ENCODE results near the gene NOD1.
"Not testable (repeated sequence)": the region's sequence is repeated elsewhere in the genome, so short reads cannot be mapped to it uniquely, and the experiment has no call there.

NOD1 gene

DNA sequence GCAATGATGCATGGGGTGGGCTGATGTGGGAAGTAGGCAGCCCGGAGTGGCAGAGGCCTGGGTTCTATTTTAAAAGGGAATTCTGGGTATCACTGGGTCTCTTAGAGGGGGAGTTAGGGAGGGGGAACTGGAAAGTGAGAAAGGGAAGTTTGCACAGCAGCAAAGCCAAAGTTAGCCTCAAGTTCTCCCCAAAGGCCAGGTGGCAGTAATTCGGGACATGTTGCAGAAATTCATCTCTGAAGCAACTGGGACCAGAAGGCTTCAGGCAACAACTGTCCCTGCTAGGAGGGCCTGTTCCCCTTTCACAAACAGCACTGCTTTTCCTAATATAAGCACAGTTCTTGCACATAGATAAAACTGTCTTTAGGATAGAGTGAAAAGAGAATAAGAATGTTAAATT is 67.4 kb downstream of the NOD1 start:
- no peak for DNase-seq

DNA sequence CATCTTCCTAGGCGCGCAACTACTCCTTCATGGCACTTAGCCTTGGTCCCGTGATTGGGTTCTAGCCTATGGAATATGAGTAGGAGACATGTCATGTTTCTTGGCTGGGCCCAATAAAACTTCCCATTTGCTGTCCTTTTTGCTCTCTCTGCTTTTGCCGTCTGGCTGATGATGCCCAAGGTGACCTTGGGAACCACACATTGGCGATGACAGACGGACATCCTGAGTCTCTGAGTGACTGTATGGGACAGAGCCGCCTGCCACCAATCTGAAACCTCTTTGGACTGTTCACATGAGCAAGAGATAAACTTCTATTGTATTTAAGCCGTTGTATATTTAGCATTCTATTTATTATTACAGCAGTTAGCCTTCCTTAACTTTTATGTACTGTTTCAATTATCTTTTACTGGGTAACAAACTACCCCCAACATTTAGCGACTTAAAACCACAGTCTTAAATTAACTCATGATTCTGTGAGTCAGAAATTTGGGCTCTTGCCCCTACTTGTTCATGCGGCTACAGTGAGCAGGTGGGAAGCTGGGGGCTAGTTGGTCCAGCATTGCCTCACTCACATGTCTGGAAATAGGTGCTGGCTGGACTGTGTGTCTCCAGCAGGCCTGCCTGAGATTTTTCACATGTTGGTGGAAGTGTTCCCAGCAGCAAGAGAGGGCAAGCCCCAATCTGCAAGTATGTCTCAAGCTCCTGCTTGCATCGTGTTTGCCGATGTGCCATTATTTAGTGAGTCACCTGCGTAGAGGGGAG is 71.7 kb downstream of the NOD1 start:
- no peak for DNase-seq

DNA sequence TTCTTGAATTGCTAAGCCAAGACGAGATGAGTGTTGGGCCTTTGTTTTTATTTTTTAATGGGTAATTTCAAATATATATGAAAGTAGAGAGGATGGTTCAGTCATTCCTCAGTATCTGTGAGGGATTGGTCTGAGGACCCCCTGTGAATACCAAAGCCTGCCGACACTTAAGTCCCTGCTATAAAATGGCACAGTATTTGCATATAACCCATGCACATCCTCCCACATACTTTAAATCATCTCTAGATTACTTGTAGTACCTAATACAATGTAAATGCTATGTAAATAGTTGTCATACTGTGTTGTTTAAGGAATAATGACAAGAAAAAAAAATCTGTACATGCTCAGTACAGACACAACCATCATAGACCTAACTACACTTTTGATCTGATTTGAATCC is 73.4 kb downstream of the NOD1 start:
- no peak for DNase-seq

DNA sequence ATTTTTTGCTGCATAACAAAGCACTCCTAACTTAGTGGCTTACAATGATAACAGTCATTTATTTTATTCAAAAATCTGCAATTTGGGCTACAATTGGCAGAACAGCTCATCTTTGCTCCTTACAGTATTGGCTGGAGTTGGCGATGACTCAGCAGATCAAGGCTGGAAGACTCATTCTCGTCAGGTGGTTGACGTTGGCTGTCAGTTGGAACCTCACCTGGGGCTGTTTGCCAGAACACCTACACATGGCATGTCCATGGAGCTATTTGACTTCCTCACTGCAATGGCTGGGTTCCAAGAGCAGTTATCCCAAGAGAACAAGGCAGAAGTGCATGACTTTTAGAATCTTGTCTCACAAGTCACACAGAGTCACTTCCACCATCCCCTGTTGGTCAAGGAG is 75.1 kb downstream of the NOD1 start:
- DNase-seq, result no peak

DNA sequence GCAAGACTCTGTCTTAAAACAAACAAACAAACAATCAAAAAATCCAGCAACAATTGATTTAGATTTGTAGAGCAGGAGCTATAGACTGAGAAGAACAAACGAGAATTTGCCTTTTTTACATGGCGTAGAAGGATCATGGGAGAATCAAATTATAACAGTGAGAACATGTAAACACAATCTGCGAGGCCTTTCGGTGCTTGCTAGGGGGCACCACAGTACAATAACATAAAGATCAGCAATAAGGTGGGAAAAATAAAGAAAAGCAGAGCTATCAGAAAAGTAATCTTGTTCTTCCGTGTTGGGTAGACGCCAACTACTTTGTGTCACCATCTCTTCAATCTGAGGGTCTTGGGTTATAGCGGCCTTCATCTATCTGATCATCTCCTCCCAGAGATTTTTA is 82.2 kb downstream of the NOD1 start:
- DNase-seq, result no peak

DNA sequence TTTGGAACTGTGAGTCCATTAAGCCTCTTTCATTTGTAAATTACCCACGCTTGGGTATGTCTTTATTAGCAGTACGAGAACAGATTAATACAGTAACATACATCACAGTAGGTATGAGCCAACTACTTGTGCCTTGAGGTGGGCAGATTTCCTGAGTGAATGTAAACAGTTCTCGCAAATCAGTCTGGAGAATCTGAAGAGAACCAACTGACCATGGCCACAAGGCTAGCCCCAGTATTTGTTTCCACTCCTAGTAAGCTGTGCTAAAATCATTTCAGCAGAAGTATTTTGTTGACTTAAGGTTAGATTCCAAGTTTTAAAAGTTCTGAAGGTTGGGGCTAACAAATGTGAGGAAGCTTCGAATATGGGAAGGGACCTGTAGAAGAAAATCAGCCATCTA is 82.9 kb downstream of the NOD1 start:
- DNase-seq, result no peak

DNA sequence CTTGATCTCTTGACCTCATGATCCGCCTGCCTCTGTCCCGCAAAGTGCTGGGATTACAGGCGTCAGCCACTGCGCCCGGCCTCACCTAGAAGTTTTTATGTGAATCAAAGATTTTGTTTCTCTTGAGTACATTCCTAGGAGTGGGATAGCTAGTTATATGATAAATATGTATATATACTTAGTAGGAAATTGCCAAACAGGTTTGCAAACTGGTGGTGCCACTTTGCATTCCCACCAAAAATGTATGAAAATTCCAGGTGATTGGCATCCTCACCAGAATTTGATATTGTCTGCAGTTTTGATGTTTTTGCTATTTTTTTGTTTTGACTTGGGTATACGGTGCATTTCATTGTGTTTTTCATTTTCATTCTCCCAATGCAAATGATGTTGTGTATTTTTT is 86.8 kb downstream of the NOD1 start:
- DNase-seq, result no peak

DNA sequence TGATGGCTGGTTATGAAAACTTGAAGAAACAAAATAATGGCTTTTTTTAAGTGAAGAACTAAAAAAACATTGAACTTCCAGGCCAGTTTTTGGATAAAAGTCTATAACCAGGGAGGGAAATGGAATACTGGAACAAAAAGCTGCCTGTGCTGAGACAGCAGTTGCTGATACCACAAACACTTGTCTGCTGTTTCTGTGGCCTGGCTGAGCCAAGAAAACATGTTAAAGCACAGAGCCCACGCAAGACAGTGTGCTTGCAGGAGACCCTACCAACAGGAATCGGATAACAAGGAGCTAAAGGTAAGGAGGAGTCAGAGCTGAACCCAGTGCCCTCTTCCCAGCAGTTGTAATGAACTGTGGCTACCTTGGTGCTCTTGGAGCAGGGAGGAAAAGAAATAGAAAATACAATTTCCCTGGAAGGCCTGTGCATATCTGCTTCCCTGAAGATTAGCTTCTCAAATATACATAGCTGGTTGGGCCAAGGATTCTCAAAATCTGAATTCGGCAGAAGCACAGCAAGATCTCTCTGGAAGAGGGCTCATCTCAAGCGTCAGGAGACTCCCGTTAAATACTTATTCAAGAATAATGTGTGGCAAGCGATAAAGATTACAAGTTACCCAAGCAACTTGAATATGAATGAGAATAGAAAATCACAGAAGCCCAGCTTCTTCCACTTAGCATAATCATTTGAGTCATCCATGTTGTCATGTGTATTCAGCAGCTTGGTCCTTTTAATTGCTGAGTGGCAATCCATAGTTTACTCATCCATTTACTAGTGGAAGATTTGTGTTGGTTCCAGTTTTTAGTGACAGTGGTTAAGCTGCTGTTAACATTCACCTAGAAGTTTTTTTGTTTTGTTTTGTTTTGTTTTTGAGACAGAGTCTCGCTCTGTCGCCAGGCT is 87.6 kb downstream of the NOD1 start:
- no peak for DNase-seq

DNA sequence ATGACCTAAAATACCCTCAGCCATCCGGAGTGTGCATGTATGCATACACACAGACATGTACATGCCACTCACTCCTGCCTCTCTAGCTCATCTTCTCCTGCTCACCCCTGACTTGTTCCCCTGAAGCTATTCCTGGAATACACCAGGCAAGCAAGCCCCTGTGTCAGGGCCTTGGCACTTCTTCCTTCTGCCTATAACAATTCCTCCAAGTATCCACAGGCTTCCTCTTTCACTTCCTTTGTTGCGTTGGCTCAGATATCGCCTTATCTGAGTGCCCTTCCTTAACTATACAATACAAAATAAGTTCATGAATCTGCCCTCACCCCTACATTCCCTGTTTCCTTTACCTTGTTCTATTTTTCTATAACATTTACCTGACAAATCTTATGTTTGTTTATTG is 88.8 kb downstream of the NOD1 start:
- no peak for DNase-seq

DNA sequence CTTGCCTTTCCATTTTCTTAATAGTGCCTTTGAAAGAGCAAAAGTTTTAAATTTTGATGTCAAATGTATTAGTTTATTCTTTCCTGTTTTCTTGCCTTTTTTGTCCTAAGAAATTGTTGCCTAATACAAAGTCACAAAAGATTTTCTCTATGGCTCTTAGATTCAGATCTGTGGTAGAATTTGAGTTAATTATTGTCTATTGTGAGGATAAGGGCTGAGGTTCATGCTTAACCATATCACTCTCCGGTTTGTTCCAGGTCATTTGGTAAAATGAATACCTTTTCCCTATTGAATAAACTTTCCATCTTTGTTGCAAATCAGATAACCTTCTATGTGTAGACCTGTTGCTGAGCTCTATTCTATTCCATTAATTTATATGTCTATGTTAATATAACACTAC is 96.0 kb downstream of the NOD1 start:
- no peak for DNase-seq

DNA sequence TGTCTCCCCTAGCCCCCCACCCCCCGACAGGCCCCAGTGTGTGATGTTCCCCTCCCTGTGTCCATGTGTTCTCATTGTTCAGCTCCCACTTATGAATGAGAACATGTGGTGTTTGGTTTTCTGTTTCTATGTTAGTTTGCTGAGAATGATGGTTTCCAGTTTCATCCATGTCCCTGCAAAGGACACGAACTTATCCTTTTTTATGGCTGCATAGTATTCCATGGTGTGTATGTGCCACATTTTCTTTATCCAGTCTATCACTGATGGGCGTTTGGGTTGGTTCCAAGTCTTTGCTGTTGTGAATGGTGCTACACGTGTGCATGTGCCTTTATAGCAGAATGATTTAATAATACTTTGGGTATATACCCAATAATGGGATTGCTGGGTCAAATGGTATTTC is 97.8 kb downstream of the NOD1 start:
- DNase-seq, result not testable (repeated sequence)

DNA sequence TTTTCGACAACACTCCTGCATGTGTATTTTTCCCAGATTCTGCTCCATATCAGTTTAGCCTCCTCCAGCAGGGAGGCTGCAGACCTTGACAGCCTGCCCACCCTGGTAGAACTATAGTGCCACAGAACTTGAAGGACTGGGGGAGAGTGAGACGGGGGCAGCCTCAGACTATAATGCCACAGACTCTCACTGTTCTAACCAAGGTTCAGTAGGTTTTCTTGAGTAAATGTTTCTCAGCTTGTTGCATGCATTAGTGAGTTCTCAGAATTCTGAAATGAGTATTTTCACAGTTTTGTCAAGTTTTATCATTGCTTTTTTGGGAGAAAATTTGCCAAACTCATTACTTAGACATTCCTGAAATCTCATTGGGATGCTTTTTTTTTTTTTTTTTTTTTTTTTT is 98.3 kb downstream of the NOD1 start:
- no peak for DNase-seq

DNA sequence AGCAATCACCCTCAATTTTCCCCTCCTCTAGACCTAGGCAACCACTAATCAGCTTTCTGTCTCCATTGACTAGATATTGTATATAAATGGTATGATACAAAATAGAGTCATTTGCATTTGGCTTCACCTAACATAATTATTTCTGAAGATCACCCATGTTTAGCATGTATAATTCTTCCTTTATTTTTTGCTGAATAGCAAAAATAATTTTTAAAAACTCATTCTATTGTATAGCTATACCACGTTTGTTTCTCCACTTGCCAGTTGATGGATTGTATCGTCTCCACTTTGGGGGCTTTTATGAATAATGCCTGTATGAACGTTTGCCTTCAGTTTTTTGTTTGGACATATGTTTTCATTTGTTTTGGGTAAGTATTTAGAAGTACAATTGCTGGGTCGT is 98.8 kb downstream of the NOD1 start:
- DNase-seq, result no peak

DNA sequence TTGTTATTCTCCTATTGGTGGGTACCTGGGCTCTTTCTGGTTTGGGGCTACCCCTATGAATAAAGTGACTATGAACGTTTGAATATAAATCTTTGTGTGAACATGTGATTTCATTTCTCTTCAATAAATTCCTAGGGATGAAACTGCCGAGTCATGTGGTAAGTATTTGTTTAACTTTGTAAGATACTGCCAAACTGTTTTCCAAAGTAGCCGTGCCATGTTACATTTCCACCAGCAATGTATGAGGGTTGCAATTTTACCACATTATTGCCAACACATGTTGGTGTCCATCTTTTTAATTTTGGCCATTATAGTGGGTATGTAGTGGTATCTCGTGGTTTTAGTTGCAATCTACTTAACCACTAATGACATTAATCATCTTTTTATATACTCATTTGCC is 99.5 kb downstream of the NOD1 start:
- no peak for DNase-seq

DNA sequence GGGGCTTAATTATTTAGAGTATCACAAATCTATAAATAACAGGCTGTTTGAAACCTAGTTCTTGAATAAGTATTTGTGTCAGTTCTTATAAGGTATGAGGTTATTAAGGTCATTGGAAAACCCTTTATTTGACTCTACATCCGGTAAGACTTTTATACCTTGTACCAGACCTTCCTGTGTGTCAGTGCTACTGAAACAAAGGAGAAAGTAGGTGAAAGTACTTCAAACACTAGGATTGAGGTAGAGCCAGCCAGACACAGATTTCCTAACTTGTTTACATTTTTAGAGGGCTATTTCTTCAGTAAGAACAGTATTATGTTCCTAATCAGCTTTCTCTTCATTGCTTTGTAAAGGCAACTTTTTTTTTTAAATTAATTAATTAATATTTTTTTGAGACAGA is 100.3 kb downstream of the NOD1 start:
- DNase-seq, result no peak
